Spleen (tissue), 7 donors: ENCODE data around the gene CEP57.

Source experiments
- POLR2A ChIP-seq, 3 donors: fragments of 450-650 bp; IDR thresholded peaks; one replicate each; pipeline ENCODE4 v1.5.1; 2017; ENCODE audit warnings: antibody characterized with exemption in 3 of 3, mild to moderate bottlenecking in 1 of 3
- POLR2AphosphoS5 ChIP-seq, 3 donors: sonication (generic); formaldehyde crosslinking; IDR thresholded peaks; one replicate each; pipeline ENCODE4 v1.5.1; 2017; ENCODE audit warnings: antibody characterized with exemption in 3 of 3
- TF ChIP-seq, protein P1 (sequence below), 11 experiments: fragments of 200-600 bp in 7 of 11; fragments of 450-650 bp in 4 of 11; sonication (generic) in 4 of 11; IDR thresholded peaks in 8 of 11; conservative IDR thresholded peaks in 3 of 11; 1 replicate in 7 of 11; 2 replicates in 4 of 11; pipeline versions ENCODE4 v1.4.0 to v1.8.0; 2016 to 2021; ENCODE audit warnings: antibody characterized with exemption in 11 of 11, inconsistent platforms in 4 of 11, mild to moderate bottlenecking in 1 of 11
- donor health status: DM: no; HTN: no; CAD: no; lungs with moderate emphysema.
- donor health status: DM: no; HTN: no; CAD: no.
- donor health status: DM: no; HTN: no; CAD: no.

- TF ChIP-seq, protein P1, sequence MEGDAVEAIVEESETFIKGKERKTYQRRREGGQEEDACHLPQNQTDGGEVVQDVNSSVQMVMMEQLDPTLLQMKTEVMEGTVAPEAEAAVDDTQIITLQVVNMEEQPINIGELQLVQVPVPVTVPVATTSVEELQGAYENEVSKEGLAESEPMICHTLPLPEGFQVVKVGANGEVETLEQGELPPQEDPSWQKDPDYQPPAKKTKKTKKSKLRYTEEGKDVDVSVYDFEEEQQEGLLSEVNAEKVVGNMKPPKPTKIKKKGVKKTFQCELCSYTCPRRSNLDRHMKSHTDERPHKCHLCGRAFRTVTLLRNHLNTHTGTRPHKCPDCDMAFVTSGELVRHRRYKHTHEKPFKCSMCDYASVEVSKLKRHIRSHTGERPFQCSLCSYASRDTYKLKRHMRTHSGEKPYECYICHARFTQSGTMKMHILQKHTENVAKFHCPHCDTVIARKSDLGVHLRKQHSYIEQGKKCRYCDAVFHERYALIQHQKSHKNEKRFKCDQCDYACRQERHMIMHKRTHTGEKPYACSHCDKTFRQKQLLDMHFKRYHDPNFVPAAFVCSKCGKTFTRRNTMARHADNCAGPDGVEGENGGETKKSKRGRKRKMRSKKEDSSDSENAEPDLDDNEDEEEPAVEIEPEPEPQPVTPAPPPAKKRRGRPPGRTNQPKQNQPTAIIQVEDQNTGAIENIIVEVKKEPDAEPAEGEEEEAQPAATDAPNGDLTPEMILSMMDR (IDR thresholded peaks at IDR 0.05 in 8 of 11, conservative IDR thresholded peaks at IDR 0.05 in 3 of 11) = no peak
- TF ChIP-seq POLR2A (IDR thresholded peaks at IDR 0.05) (no peak), POLR2AphosphoS5 (IDR thresholded peaks at IDR 0.05) (no peak)
These were observed 29.4 kb upstream of the CEP57 start for GRCh38 chr11:95760941-95761340.
